ENCODE data around the gene ANK2.
A peak's percentile ranks its signal among the peaks of the same experiment; 100 is the strongest.
"Not testable (repeated sequence)": the region's sequence is repeated elsewhere in the genome, so short reads cannot be mapped to it uniquely, and the experiment has no call there.

ANK2 gene

DNA sequence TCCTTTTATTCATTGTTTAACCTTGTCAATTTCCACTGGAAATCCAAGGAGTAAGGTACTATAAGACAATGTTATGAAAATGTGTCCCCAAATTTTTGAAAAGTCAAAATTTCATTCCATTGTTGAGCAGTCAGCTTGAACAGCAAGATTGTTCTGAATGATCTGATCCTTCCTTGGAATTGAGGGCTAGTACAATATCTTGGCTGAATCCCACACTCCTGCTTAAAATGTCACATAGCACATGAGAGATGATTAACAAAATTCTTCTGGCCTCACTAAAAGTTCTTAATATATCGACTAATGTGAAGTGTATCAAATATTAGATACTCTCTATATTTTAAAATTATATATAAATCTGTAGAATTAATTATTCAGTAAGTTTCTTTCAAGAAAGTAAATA is 104.8 kb downstream of the ANK2 start:
- DNase-seq, result no peak

DNA sequence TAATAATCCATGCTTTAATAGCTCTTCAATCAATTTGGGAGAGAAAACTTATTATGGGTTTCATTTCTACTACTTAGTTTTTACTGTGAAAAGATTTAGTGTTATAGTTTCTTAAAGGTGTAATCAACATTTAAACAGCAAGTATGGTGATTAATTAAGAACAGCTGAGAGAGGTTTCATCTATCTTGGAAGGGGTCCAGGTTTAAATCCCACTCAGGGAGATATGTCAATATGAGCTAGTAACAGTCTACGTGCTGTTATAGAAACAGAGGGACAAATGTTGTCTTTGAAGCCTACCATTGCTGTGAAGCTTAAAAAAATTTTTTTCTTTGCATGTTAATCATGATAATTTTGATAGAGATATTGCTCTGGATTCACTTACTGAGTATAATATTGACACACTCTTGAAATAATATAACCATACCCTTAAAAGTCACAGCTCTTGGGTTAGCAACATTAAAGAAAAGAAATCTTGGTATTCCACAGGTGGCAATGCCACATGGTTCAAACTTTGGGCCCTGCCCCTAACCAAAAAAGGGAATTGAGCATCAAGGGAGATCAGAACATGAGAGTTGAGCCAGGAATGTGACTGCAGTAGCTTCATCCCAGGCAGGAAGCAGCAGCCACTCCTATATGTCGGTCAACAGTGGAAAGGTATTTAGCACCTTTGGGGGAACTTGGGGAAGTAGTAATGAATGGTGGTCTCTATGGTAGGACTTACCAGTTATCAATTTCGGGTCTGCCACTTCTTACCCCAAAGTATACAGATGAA is 107.8 kb downstream of the ANK2 start:
- DNase-seq, result peak in 1 of 2 experiments; percentile 10

DNA sequence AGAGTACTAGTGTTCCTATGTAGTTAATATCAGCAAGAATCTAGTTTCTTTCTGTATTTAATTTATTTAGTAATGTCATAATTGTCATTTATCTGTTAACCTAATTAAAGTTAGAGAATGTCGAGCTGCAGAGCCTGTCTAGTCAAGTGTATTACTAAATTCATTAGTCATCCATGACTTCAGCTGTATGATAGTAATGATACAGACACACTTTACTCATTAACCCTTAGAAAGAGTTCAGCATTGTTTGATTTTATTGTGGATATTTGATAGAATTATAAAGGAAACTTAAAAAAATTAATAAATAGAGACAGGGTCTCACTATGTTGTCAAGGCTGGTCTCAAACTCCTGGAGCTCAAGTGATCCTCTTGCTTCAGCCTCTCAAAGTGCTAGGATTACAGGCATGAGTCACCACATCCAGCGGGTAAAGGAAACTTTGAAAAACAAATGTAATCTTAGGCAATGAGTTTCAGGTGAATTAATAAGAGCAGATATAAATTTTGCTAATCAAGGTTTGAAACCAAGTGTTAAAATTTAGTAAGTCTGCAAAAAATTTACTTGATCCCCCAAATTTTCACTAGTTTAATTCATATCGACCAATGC is 110.6 kb downstream of the ANK2 start:
- no peak for DNase-seq

DNA sequence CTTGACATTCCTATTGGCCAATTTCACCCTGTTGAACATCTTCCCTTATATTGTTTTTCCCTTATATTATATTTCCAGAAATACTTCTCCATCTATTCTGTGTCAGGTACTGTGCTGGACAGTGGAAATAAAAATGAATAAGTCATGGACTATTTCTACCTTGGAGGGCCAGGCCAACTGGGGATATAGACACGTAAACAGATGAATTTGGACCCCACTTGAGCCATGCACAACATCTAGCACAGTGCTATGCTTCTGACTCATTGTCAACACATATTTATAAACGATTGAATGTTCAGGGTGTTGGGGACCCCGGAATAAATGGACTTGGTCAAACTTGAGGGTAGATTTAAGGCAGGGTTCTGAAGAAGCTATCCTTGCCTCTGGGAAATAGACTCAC is 111.1 kb downstream of the ANK2 start:
- no peak for DNase-seq

DNA sequence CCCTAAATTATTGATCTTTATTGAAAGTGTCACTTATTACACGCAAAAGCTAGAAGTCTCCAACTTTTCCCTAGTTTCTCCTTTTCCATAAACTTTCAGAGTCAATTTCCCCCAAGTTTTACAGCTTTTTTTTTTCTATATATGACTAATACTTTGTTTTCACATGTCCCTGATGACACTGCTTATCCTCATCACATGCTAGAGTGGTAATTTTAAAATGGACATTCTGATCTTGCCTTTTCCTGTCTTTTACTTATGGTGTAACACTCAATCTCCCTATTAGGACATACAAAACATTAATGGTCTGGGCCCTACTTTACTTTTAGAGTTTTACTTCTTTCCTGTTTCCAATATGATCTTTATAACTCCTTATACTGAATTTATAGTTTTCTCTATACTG is 112.6 kb downstream of the ANK2 start:
- no peak for DNase-seq

DNA sequence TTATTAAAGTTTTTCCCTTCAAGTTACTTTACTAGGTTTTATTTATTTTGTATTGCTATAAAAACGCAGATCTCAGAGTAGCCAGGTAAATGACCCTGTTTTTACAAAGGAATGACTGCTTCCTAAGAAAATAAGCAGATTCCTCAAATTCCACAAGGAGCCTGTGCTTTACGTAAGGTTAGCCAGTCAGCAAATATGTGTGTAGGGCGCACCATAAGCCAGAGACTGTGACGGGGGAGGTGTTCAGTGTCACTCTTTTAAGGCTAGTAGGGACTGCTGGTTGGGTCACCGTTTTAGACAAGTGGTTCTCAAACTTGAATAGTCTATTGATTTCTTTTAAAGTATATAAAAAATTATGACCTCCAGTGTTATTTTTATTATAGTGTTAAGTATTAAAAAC is 119.9 kb downstream of the ANK2 start:
- no peak for DNase-seq

DNA sequence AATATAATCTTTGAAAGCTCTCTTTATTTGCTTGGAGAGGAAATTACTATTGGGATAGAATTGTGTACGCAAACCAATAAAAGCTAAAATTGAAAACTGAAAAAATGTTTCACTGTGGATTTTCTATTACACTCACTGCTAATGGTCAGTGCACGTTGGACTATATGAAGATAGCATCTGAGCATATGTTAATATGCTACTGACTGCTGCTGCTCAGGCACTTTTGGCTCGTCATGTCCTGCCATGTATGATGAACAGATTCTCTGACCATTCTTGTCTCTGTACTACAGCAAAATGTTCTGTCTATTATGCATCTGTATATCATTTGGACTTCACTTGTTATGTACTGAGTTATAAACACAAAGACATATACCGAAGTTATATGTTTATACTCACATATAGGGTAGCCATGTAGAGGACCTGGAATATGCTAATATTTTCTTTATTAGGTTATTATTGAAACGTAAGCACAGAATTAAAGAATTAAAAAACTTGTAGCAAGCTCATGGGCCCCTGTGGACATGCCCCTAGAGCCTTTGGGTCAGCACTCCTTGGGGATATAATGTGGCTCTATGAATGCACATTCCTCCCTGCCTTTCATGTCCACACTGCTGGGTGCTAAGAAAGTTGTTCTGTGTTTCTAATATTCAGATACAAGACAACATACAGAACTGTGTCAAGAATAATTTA is 120.8 kb downstream of the ANK2 start:
- no peak for DNase-seq

DNA sequence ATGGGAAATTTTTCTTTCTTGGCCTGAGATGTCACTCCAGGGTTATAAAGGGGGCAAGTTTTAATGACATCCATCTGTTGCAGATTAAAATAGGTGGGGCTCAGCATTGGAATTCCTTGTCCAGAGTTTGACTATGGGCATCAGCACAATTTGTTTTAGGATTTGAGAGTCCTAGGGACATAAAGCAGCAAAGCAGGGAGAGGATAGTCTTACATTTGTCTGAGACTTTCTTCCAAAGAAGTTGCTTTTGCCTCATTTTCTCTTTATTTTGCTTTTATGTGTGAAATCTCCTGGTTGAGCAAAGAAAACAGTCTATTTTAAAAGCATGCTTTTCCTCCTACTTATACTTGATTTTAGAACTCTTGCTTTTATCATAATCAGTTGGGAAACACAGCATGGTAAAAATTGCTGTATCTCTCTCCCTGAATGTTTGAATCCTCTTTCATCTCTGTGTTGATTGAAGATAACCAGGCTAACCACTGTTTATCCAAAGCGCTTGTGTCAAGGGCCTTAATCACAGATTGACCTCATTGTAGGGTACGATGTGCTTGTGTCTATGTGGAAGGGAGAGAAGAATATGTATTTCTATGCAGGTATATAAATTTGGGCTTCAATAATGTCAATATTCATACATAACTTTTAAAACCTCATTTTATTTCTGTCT is 121.5 kb downstream of the ANK2 start:
- DNase-seq, result no peak

DNA sequence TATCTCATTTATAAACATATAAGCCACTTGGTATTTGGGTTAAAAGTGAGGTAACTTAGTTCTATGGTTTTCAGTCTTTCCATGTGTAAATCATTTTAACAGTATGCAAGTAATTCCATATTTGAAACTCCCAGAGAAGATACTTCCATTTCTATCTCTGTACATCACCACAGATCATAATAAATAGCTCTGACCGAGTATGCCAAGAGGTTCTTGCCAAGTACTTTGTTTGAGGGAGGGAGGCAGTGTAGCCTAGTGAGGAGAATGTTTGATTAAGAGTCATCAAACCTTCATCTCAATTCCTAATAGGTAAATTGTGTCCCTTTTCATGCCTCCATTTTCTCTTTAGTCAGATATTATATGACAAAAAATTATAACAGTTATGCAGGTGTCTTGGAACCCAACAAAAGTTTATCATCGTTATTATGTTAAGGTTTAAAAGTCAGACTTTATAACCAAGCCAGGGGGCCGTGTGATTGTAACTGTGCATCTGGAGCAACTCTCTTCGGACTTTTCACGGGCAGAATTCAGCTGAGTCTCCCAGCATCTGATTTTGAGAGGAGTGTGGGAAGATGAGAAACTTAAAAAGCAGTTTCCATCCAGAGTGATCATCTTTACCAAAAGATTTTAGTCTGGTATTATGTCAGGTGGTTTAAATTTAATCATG is 123.8 kb downstream of the ANK2 start:
- no peak for DNase-seq

DNA sequence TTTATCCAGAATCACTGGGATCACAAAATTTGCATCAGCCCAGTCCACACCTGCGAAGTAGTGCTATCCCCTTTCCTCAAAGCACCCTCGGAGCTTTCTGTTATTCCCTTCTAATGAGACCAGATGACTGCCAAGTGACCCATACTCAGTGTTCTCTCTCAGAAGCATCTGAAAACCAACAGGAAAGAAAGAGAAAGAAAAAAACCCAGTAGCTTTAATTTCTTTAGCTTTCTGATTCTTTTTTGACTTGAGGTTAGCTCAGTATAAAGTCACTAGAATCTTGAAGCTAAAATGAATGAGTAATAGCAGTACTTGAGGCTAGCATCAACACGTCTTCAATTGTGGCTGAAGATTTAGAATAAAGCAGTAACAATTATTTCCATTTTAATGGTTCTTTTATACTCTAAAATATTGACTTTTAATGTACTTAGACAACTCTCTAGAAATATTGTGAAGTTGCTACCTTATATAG is 124.4 kb downstream of the ANK2 start:
- no peak for DNase-seq

DNA sequence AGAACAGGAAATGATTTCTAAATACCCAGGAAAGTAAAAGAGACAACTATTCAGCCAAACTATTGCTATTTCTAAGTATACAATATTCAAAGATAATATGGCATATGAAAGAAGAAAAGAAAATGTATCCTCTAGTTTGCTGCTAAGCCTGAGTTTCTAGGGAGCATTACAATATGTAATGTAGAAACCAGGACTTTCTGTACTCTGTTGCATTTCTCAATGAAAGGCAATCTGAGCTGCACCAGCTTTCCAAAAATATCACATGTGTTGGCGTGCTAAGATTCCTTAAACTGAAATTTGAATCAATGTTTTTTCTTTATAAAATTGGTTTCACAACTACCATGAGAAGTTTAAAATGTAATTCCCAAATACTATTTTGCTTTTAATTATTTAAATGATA is 129.6 kb downstream of the ANK2 start:
- no peak for DNase-seq

DNA sequence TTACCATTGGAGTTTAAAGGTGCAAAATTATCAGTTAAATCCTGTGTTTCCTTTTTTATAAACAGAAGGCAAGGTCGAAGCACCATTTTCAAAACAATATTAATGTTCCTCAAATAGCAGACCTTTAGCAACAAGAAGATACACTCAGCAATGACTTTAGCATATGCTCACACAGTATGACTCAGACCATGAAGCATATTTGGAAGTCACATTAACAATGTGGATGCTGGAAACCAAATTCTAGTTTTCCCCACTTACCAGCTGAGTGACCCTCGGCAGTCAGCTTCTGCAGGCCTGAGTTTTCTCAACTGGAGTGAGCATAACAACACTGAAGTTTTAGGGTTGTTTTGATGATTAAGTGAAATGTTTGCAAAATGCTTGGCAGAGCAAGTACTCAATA is 130.5 kb downstream of the ANK2 start:
- no peak for DNase-seq

DNA sequence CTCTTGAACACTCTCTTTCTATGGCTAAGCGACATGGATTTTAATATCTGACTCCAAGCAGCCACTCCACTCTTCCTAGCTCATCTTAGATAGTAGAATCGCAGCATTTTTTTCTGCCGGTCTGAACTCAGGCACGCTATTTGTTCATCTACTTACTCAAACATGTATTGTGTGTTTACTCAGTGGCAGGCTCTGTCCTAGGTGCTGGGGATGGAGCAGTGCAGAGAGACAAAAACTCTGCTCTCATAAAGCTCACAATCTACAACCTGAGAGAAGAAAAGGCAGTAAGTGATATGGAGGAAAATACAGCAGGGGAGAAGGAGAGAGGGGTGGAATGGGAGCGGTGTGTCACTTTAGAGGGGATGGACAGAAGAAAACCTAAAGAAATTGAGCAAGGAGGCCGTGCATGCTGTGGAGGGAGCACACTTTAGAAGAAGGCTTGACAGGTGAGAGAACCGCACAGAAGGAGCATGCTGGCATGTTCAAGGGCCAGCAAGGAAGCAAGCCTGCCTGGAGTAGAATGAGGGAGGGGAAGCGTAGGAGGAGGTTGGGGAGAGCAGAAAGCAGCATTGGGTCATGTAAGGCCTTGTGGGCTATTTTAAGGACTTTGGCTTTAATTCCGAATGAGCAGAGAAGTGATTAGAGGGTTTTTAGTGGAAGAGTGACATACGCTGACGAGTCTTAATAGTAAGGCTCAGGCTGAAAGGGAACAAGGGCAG is 132.0 kb downstream of the ANK2 start:
- peak in 1 of 2 experiments; percentile 2 for DNase-seq

DNA sequence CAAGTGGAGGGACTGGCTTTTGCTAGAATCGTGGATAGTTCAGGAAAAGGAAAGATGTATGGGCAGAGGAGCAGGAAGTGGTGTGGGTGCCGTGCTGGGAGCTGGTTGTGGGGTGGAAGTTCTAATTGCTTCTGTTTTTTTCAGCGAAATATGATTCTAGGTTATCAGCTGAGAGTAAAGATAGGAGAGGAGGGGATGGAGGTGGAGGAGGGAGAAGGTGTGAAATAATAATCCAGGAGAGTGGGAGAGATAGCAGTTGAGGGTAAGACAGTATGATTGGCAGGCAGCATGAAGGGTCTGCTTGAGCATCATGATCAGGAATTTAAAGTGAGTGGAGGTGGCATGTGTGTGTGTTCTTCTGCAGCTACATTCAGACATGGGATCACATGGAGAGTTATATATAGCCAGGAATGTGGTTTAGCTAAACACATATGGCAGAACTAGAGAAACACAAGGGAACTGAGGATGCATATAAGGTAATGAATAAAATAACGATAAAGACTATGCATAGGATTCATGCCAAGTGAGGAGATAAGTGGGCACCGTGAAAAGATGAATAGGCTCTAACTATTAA is 133.7 kb downstream of the ANK2 start:
- DNase-seq, result no peak

DNA sequence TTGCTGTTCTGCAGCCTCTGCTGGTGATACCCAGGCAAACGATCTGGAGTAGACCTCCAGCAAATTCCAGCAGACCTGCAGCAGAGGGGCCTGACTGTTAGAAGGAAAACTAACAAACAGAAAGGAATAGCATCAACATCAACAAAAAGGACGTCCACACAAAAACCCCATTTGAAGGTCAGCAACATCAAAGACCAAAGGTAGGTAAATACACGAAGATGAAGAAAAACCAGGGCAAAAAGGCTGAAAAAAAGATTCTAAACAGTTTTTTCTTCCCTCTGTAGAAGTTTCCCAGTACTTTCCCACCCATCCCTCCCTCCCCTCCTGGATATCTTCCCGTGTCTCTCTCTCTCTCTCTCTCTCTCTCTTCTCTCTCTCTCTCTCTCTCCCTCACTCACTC is 136.8 kb downstream of the ANK2 start:
- DNase-seq, result not testable (repeated sequence)

DNA sequence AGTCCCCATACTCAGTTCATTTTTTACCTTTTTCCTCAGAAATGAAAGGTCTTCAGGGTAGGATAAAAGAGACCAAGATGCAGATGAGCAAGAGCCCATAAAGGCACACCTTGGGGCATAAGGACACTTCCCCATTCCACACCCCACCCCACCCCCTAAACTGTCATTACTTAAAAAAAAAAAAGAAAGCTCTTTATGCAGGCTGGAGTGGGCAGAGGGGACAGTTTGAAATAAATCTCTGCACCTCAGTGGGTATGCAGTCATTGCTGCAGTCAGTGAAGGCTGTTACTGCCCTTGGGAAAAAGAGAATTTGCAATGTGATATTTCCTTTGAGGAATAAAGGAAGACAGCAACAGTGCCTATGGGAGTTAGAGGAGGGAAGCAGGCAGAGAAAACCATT is 137.5 kb downstream of the ANK2 start:
- DNase-seq, result no peak

DNA sequence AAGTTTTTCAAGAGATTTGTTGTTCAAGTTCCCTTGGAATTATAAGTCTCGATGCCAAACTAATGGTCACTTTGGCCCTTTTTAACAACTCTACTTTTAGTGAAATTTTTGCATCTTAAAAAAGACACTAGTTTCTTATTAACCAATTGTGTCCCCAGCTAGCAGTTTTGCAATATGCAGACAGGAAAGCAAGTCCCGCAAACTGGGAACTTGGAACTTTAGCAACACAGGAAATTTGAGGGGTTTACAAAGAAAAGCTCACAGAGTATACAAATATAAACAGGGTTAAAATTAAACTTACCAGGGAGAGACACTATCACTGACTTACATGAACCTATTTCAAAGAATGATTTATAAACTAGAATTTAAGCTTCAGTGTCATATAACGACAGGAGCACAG is 137.9 kb downstream of the ANK2 start:
- DNase-seq, result no peak

DNA sequence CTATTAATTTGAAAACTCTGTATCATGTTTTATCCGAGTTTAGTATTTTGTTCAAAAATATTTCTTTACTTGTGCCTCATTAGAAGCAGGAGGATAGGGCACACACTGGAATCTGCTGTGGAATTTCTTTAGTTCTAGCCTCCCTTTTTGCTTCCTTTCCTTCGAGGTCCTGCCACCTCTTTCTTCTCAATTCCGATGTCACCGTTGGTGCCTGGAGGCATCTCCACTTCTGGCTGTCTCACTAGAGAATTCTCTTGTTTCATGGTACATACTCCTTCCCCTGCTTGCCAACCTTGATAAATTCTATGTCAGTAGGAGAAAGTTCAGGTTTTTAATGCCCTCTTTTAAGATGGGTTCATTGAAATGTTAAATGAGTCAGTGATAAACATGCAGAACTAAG is 140.1 kb downstream of the ANK2 start:
- no peak for DNase-seq

DNA sequence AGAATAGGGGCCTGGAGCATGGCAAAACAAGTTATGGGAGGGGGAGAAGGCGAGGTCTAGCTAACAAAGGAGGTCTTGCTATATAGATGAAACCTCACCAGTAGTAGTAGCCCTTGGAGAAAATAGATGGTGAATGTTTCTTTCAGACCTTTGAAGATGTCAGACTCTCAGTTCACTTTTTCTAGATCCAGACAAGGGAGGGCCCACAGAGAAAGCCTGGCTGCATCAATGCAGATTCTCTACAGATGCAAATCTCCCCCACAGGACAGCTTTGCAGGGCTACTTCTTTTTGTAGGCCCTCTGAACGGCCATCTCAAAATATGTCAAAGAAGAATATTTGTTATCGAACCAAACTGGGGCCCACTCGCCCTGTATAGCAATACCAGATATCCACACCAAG is 159.7 kb downstream of the ANK2 start:
- no peak for DNase-seq

DNA sequence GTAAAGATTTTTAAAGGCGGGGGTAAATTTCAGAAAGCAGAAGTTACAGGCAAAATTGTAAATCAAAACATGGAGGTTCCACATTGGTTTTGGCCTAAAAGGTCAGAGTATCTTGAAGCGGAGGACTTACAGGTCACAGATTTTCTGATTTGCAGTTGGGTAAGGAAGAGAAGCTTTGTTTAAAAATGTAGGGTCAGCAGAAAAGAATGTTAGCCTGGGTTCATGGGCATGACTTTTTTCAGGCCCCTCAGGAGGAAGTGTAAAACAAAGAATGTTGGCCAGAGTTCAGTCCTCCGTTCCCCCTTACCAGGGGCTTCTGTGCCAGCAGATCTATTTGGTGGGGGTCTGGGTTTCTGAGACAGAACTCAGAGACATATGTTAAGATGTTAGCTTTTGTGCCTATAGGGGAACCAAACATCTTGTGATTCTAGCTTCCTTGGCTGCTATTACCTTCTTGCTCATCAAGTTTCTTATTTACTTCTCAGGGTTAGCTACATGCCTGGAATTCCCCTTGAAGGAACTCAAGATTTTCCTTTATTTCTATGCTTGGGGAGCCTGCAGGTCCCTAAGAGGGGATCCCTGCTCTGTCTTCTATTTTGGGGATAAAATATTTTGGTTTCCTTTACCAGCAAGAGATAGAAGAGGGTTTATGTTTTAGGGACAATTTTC is 160.3 kb downstream of the ANK2 start:
- DNase-seq, result no peak

DNA sequence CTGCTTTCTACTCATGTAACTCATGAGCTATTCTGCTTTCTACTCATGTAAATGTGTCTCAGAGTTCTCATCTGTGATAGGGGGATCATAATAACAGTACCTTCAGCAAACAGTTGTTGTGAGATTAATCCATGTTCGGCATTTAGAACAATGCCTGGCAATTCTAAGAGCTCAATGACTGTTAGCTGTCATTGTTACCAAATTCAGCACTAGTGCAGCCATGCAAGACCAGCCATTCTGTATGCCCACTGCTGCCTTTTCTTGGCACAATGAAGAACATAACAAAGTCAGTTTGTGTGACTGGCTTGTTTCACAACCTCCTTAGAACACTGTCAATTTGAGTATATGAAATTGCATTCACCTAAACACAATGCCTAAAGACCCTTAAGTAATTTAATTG is 163.2 kb downstream of the ANK2 start:
- no peak for DNase-seq
